H7 (cell line): ENCODE results near the gene CSTPP1. TPM values are rescaled to one million over a fixed set of nuclear protein-coding genes. Genes with fewer than 3 reads are reported as not detected.
"Not testable (repeated sequence)": the region's sequence is repeated elsewhere in the genome, so short reads cannot be mapped to it uniquely, and the experiment has no call there.

Source experiments
- DNase-seq: peaks from one replicate; pipeline ENCODE4 v3.0.0; 2012
- H3K27me3 ChIP-seq: 2 replicates; pipeline ENCODE4 v1.6.0; 2011; ENCODE audit warnings: mild to moderate bottlenecking, low read length; ENCODE audit not compliant: control insufficient read depth, insufficient read depth
- H3K36me3 ChIP-seq: replicated peaks from 2 replicates; pipeline ENCODE4 v1.5.1; 2011; ENCODE audit warnings: low read length; ENCODE audit not compliant: control insufficient read depth, insufficient read depth
- H3K4me3 ChIP-seq: 2 replicates; pipeline ENCODE4 v1.5.1; 2011; ENCODE audit warnings: low read depth, mild to moderate bottlenecking, control low read depth, low read length, moderate library complexity; ENCODE audit not compliant: insufficient read depth
- total RNA-seq: library from RNA; depleted of rRNA; stranded (reverse); fragments of >200 nt; shearing (Covaris generic); gene quantifications from 2 replicates; pipeline ENCODE4 v1.2.3, GENCODE V29; 2014

Gene CSTPP1
- total RNA-seq, 1 experiment from 2014 or later: 29.3 TPM

- not testable (repeated sequence) for DNase-seq, H3K36me3 ChIP-seq, H3K4me3 ChIP-seq, H3K27me3 ChIP-seq
Measured at GRCh38 chr11:47080775-47081174, 144.2 kb downstream of the CSTPP1 start.

GRCh38 chr11:47083913-47084312, 147.4 kb downstream of the CSTPP1 start:
- no peak overlapping the region for H3K4me3 ChIP-seq
- H3K27me3 ChIP-seq: no peaks in the 10 kb centered on the region
- no peak for DNase-seq
- no peaks in the 10 kb centered on the region for H3K36me3 ChIP-seq

GRCh38 chr11:47087801-47088200, 151.2 kb downstream of the CSTPP1 start:
- Histone ChIP-seq H3K27me3 (no peaks in the 10 kb centered on the region), H3K36me3 (no peaks in the 10 kb centered on the region), H3K4me3 (no peak overlapping the region)
- no peak for DNase-seq

- DNase-seq: no peak
- no peaks in the 10 kb centered on the region for H3K27me3 ChIP-seq
- H3K36me3 ChIP-seq: no peaks in the 10 kb centered on the region
- H3K4me3 ChIP-seq: no peak overlapping the region
Measured at GRCh38 chr11:47093541-47093940, 157.0 kb downstream of the CSTPP1 start.

- not testable (repeated sequence) for DNase-seq, H3K36me3 ChIP-seq, H3K4me3 ChIP-seq, H3K27me3 ChIP-seq
Measured at GRCh38 chr11:47096871-47097270, 160.3 kb downstream of the CSTPP1 start.

- H3K4me3 ChIP-seq, H3K27me3 ChIP-seq, H3K36me3 ChIP-seq, DNase-seq: not testable (repeated sequence)
Measured at GRCh38 chr11:47098223-47098622, 161.7 kb downstream of the CSTPP1 start.

- no peaks in the 10 kb centered on the region for H3K27me3 ChIP-seq
- DNase-seq: no peak
Measured at GRCh38 chr11:47099214-47099917, 162.8 kb downstream of the CSTPP1 start.

GRCh38 chr11:47099918-47100315, 163.4 kb downstream of the CSTPP1 start:
- no peak for DNase-seq
- H3K36me3 ChIP-seq: no peaks in the 10 kb centered on the region
- no peaks in the 10 kb centered on the region for H3K27me3 ChIP-seq
- H3K4me3 ChIP-seq: no peak overlapping the region

More at GRCh38 chr11:47099214-47099917, 162.8 kb downstream of the CSTPP1 start:
- Histone ChIP-seq H3K4me3 (no peak overlapping the region), H3K36me3 (no peaks in the 10 kb centered on the region)

GRCh38 chr11:47101406-47101805, 164.8 kb downstream of the CSTPP1 start:
- H3K36me3 ChIP-seq: no peaks in the 10 kb centered on the region
- DNase-seq: peak; percentile 33
- H3K27me3 ChIP-seq: no peaks in the 10 kb centered on the region
- H3K4me3 ChIP-seq: no peak overlapping the region

GRCh38 chr11:47104261-47104950, 167.8 kb downstream of the CSTPP1 start:
- Histone ChIP-seq H3K27me3 (no peaks in the 10 kb centered on the region), H3K4me3 (no peak overlapping the region), H3K36me3 (no peaks in the 10 kb centered on the region)
- DNase-seq: peak; percentile 45

- Histone ChIP-seq H3K4me3 (no peak overlapping the region), H3K27me3 (no peaks in the 10 kb centered on the region), H3K36me3 (no peaks in the 10 kb centered on the region)
- no peak for DNase-seq
Measured at GRCh38 chr11:47105541-47105940, 169.0 kb downstream of the CSTPP1 start.

- no peaks in the 10 kb centered on the region for H3K27me3 ChIP-seq
- H3K4me3 ChIP-seq: no peak overlapping the region
- no peaks in the 10 kb centered on the region for H3K36me3 ChIP-seq
- DNase-seq: no peak
Measured at GRCh38 chr11:47105974-47106373, 169.4 kb downstream of the CSTPP1 start.

- H3K36me3 ChIP-seq: no peaks in the 10 kb centered on the region
- no peaks in the 10 kb centered on the region for H3K27me3 ChIP-seq
- H3K4me3 ChIP-seq: no peak overlapping the region
- no peak for DNase-seq
Measured at GRCh38 chr11:47106798-47107411, 170.3 kb downstream of the CSTPP1 start.

- no peak overlapping the region for H3K4me3 ChIP-seq
- no peaks in the 10 kb centered on the region for H3K36me3 ChIP-seq
- no peaks in the 10 kb centered on the region for H3K27me3 ChIP-seq
- DNase-seq: no peak
Measured at GRCh38 chr11:47107744-47108143, 171.2 kb downstream of the CSTPP1 start.

GRCh38 chr11:47108214-47108613, 171.7 kb downstream of the CSTPP1 start:
- no peak for DNase-seq
- Histone ChIP-seq H3K36me3 (no peaks in the 10 kb centered on the region), H3K4me3 (no peak overlapping the region), H3K27me3 (no peaks in the 10 kb centered on the region)
